ENCODE measurements around the gene CPEB3. TPM values are rescaled to one million over a fixed set of nuclear protein-coding genes. Genes with fewer than 3 reads are reported as not detected.
A peak's percentile ranks its signal among the peaks of the same experiment; 100 is the strongest.

CPEB3 gene
- total and polyA plus RNA-seq, 2 donors (not counting 3 experiments of a cell fraction or from before 2014, with no cell fraction given) = 0.80 to 2.2 TPM

GRCh38 chr10:92238586-92239098 lies 52.2 kb downstream of the CPEB3 start:
- intact Hi-C loops (cut with micrococcal nuclease) (no loop called here), dilution Hi-C loops (cut with MboI; ENCODE audit: extremely low pct_ligation_motif_present, low sequenced_read_pairs) (no loop called here)
- no peak for FAIRE-seq
- no peak overlapping the region for H3K4me3 ChIP-seq (replicated peaks in 1 of 3; ENCODE audit: insufficient read depth in 1 of 3, low read depth in 1 of 3, low read length in 3 of 3)
- H3K36me3 ChIP-seq (ENCODE audit: control insufficient read depth in 2 of 2, extremely low read depth in 1 of 2, insufficient read depth in 2 of 2, low read length in 2 of 2) = no peaks in the 10 kb centered on the region
- H3K9ac ChIP-seq (replicated peaks; ENCODE audit: extremely low read depth, insufficient read depth, low read length) = no peak overlapping the region
- H3K27me3 ChIP-seq (ENCODE audit: control insufficient read depth in 2 of 2, insufficient read depth in 2 of 2, low read length in 2 of 2) = no peaks in the 10 kb centered on the region
- TF ChIP-seq MYC (IDR thresholded peaks at IDR 0.05; ENCODE audit: low read depth, low read length) (no peak), POLR2A (IDR thresholded peaks at IDR 0.05; ENCODE audit: low read depth, low read length) (no peak), JUN (IDR thresholded peaks at IDR 0.05; ENCODE audit: borderline replicate concordance, insufficient read depth, insufficient read length, low read depth) (no peak), FOS (IDR thresholded peaks at IDR 0.05; ENCODE audit: borderline replicate concordance, insufficient read depth, low read length) (no peak), POLR2AphosphoS5 (IDR thresholded peaks at IDR 0.05; ENCODE audit: insufficient read depth, low read depth, low read length) (no peak)
- no peak overlapping the region for H2AFZ ChIP-seq (ENCODE audit: low read depth, low read length)
- no peak for DNase-seq (ENCODE audit: low read depth, low spot score)
- H3K9me3 ChIP-seq (replicated peaks; ENCODE audit: control insufficient read depth, insufficient read depth, low read length) = no peaks in the 10 kb centered on the region
- peaks cover 10% of the 10 kb centered on the region for H3K4me1 ChIP-seq (ENCODE audit: control insufficient read depth, extremely low read depth, insufficient read depth, low read length)
- POLR2A ChIA-PET = no interaction called here
- no peaks in the 10 kb centered on the region for H3K79me2 ChIP-seq (ENCODE audit: control insufficient read depth, insufficient read depth, low read length)
- H4K20me1 ChIP-seq (replicated peaks; ENCODE audit: control insufficient read depth, extremely low read depth, insufficient read depth, low read length) = no peaks in the 10 kb centered on the region
- H3K4me2 ChIP-seq (ENCODE audit: insufficient read depth, low read length) = no peak overlapping the region
- TSS peak; percentile 9 for BruUV-seq (replicated peaks)
- CTCF ChIA-PET = interaction anchor here (1.3 kb wide), 1 partner anchor 151 kb away, joined by 5 read pairs; no protein-coding TSS in a partner anchor
- H3K27ac ChIP-seq (ENCODE audit: insufficient read depth, low read depth, low read length) = no peak overlapping the region
- H3K9me1 ChIP-seq (replicated peaks; ENCODE audit: control insufficient read depth, extremely low read depth, insufficient read depth, low read length) = no peaks in the 10 kb centered on the region

- DNase-seq (ENCODE audit: low read depth, low spot score) = no peak
- Histone ChIP-seq H4K20me1 (replicated peaks; ENCODE audit: control insufficient read depth, extremely low read depth, insufficient read depth, low read length) (no peaks in the 10 kb centered on the region), H3K27ac (ENCODE audit: insufficient read depth, low read depth, low read length) (no peak overlapping the region), H3K4me1 (ENCODE audit: control insufficient read depth, extremely low read depth, insufficient read depth, low read length) (peaks cover 7% of the 10 kb centered on the region), H2AFZ (ENCODE audit: low read depth, low read length) (no peak overlapping the region), H3K79me2 (ENCODE audit: control insufficient read depth, insufficient read depth, low read length) (no peaks in the 10 kb centered on the region), H3K36me3 (ENCODE audit: control insufficient read depth in 2 of 2, extremely low read depth in 1 of 2, insufficient read depth in 2 of 2, low read length in 2 of 2) (no peaks in the 10 kb centered on the region), H3K9me1 (replicated peaks; ENCODE audit: control insufficient read depth, extremely low read depth, insufficient read depth, low read length) (no peaks in the 10 kb centered on the region), H3K4me2 (ENCODE audit: insufficient read depth, low read length) (no peak overlapping the region), H3K4me3 (replicated peaks in 1 of 3; ENCODE audit: insufficient read depth in 1 of 3, low read depth in 1 of 3, low read length in 3 of 3) (no peak overlapping the region), H3K27me3 (ENCODE audit: control insufficient read depth in 2 of 2, insufficient read depth in 2 of 2, low read length in 2 of 2) (no peaks in the 10 kb centered on the region), H3K9me3 (replicated peaks; ENCODE audit: control insufficient read depth, insufficient read depth, low read length) (no peaks in the 10 kb centered on the region), H3K9ac (replicated peaks; ENCODE audit: extremely low read depth, insufficient read depth, low read length) (no peak overlapping the region)
- CTCF ChIA-PET = interaction anchor here (1.3 kb wide), 1 partner anchor 150 kb away, joined by 5 read pairs; no protein-coding TSS in a partner anchor
- TF ChIP-seq MAX (IDR thresholded peaks at IDR 0.05; ENCODE audit: insufficient read depth, insufficient read length) = no peak
- no peak for TF ChIP-seq JUN (IDR thresholded peaks at IDR 0.05; ENCODE audit: borderline replicate concordance, insufficient read depth, insufficient read length, low read depth)
- TF ChIP-seq CTCF (IDR thresholded peaks at IDR 0.05; ENCODE audit: extremely low read depth in 1 of 2, insufficient read depth in 1 of 2, low read depth in 1 of 2, low read length in 2 of 2) = no peak
- TF ChIP-seq GATA2 (IDR thresholded peaks at IDR 0.05; ENCODE audit: insufficient read depth, insufficient read length, low read depth, low read length) = no peak
- TF ChIP-seq POLR2AphosphoS5 (IDR thresholded peaks at IDR 0.05; ENCODE audit: insufficient read depth, low read depth, low read length) = no peak
- TF ChIP-seq EZH2 (IDR thresholded peaks at IDR 0.05; ENCODE audit: borderline replicate concordance, low read depth, low read length, severe bottlenecking) = no peak
- no peak for TF ChIP-seq MYC (IDR thresholded peaks at IDR 0.05; ENCODE audit: low read depth, low read length)
- no peak for TF ChIP-seq POLR2A (IDR thresholded peaks at IDR 0.05; ENCODE audit: low read depth, low read length)
- TF ChIP-seq FOS (IDR thresholded peaks at IDR 0.05; ENCODE audit: borderline replicate concordance, insufficient read depth, low read length) = no peak
- intact Hi-C loops (cut with micrococcal nuclease) (no loop called here), dilution Hi-C loops (cut with MboI; ENCODE audit: extremely low pct_ligation_motif_present, low sequenced_read_pairs) (no loop called here)
- no peak for FAIRE-seq
- POLR2A ChIA-PET = no interaction called here
- BruUV-seq (replicated peaks) = no TSS peak
Measured at GRCh38 chr10:92238054-92238585, 52.8 kb downstream of the CPEB3 start.

Data from endothelial cell of umbilical vein (primary cell).